B cell (primary cell): ENCODE data around the gene UBE3C. TPM values are rescaled to one million over a fixed set of nuclear protein-coding genes. Genes with fewer than 3 reads are reported as not detected.

Experiments
- ATAC-seq: fragments of 200-7000 bp; cut with Tn5 transposase; one replicate; pipeline ENCODE4 v1.10.0; 2021; ENCODE audit warnings: low read depth, mild to moderate bottlenecking, moderate number of reproducible peaks, moderate library complexity
- CTCF ChIA-PET: fragments of 350-600 bp; sonication (Branson Sonifier 250); formaldehyde crosslinking; loops from one replicate; lab custom pipeline; 2021; ENCODE audit warnings: antibody characterized with exemption, inconsistent platforms; lab: Charles Lee
- POLR2A ChIA-PET: fragments of 350-600 bp; sonication (Branson Sonifier 250); formaldehyde crosslinking; loops from one replicate; lab custom pipeline; 2021; ENCODE audit warnings: antibody characterized with exemption; lab: Charles Lee
- DNase-seq: peaks from one replicate; pipeline ENCODE4 v3.0.0; 2013
- H2AFZ ChIP-seq: 2 replicates; pipeline ENCODE4 v1.6.1; 2012; ENCODE audit warnings: mild to moderate bottlenecking, low read depth, low read length; ENCODE audit not compliant: insufficient read depth, poor library complexity, severe bottlenecking
- H3K27ac ChIP-seq, 2 donors: 1 replicate in 1 of 2; 2 replicates in 1 of 2; pipeline ENCODE4 v1.5.1; 2012 to 2013; ENCODE audit warnings: low read length in 2 of 2, mild to moderate bottlenecking in 2 of 2, moderate library complexity in 1 of 2
- H3K27me3 ChIP-seq, 4 experiments: fragments of 200-600 bp in 1 of 4; sonication (generic) in 1 of 4; replicated peaks in 1 of 4; 1 replicate in 2 of 4; 2 replicates in 2 of 4; pipeline versions ENCODE4 v1.6.1 to v1.7.0; 2013 to 2016; ENCODE audit warnings: low read length in 3 of 4, mild to moderate bottlenecking in 2 of 4, mixed read lengths in 1 of 4, moderate library complexity in 1 of 4; ENCODE audit not compliant: insufficient read depth in 4 of 4, control insufficient read depth in 3 of 4; ENCODE audit errors: control extremely low read depth in 1 of 4
- H3K36me3 ChIP-seq, 2 experiments: replicated peaks in 1 of 2; 1 replicate in 1 of 2; 2 replicates in 1 of 2; pipeline versions ENCODE4 v1.6.1 to v1.7.1; 2013; ENCODE audit warnings: low read length in 1 of 2; ENCODE audit not compliant: insufficient read depth in 2 of 2, control insufficient read depth in 1 of 2; ENCODE audit errors: control extremely low read depth in 1 of 2, extremely low read depth in 1 of 2
- H3K4me1 ChIP-seq, 2 donors: fragments of 200-600 bp in 1 of 2; sonication (generic) in 1 of 2; 1 replicate in 1 of 2; 2 replicates in 1 of 2; pipeline versions ENCODE4 v1.5.1 to v1.6.1; 2013 to 2017; ENCODE audit warnings: low read length in 2 of 2; ENCODE audit not compliant: control insufficient read depth in 2 of 2, insufficient read depth in 2 of 2
- H3K4me2 ChIP-seq: replicated peaks from 2 replicates; pipeline ENCODE3; 2012; ENCODE audit warnings: mild to moderate bottlenecking, low read depth, low read length; ENCODE audit not compliant: poor library complexity, severe bottlenecking
- H3K4me3 ChIP-seq, 5 experiments: fragments of 200-600 bp in 1 of 5; sonication (generic) in 1 of 5; 1 replicate in 3 of 5; 2 replicates in 2 of 5; pipeline versions ENCODE4 v1.5.1 to v1.7.0; 2011 to 2016; ENCODE audit warnings: low read length in 4 of 5, mild to moderate bottlenecking in 4 of 5, low read depth in 2 of 5, control low read depth in 1 of 5, moderate library complexity in 1 of 5; ENCODE audit not compliant: insufficient read depth in 1 of 5; ENCODE audit errors: control extremely low read depth in 1 of 5, extremely low read depth in 1 of 5
- H3K79me2 ChIP-seq: fragments of 200-600 bp; sonication (generic); one replicate; pipeline ENCODE4 v1.6.0; 2016; ENCODE audit warnings: low read length; ENCODE audit not compliant: control insufficient read depth, insufficient read depth
- H3K9ac ChIP-seq: fragments of 200-600 bp; sonication (generic); 2 replicates; pipeline ENCODE4 v1.6.1; 2017; ENCODE audit warnings: mild to moderate bottlenecking, low read length, moderate library complexity
- H3K9me3 ChIP-seq, 3 donors: one replicate each; pipeline versions ENCODE4 v1.6.1 to v1.7.1; 2013; ENCODE audit warnings: low read length in 2 of 3; ENCODE audit not compliant: control insufficient read depth in 2 of 3, insufficient read depth in 1 of 3; ENCODE audit errors: control extremely low read depth in 1 of 3
- H4K20me1 ChIP-seq: 2 replicates; pipeline ENCODE4 v1.6.0; 2012; ENCODE audit warnings: mild to moderate bottlenecking, low read length; ENCODE audit not compliant: insufficient read depth, control insufficient read depth, poor library complexity, severe bottlenecking
- H3K27ac Mint-ChIP-seq: one replicate; pipeline ENCODE4 v1.8.0; 2021; ENCODE audit warnings: mixed read lengths
- H3K27me3 Mint-ChIP-seq: one replicate; pipeline ENCODE4 v1.8.0; 2021; ENCODE audit warnings: mixed read lengths
- H3K4me1 Mint-ChIP-seq: one replicate; pipeline ENCODE4 v1.8.0; 2021; ENCODE audit warnings: mixed read lengths
- H3K4me3 Mint-ChIP-seq: one replicate; pipeline ENCODE4 v1.8.0; 2021; ENCODE audit warnings: mixed read lengths
- H3K9me3 Mint-ChIP-seq: one replicate; pipeline ENCODE4 v1.8.0; 2022; ENCODE audit warnings: mixed read lengths; ENCODE audit not compliant: insufficient read depth
- CTCF ChIP-seq: fragments of 200-600 bp; IDR thresholded peaks from one replicate; pipeline ENCODE4 v1.8.0; 2022; ENCODE audit warnings: antibody characterized with exemption, mild to moderate bottlenecking
- EZH2 ChIP-seq: IDR thresholded peaks from 2 replicates; pipeline ENCODE4 v1.6.1; 2012; ENCODE audit warnings: borderline replicate concordance, low read depth, mild to moderate bottlenecking, moderate library complexity, low read length; ENCODE audit not compliant: insufficient read depth, poor library complexity, severe bottlenecking
- WGBS: methylation state at CpG from one replicate; pipeline ENCODE4 v1.1.5; 2013; ENCODE audit warnings: missing lambda C conversion rate; ENCODE audit not compliant: insufficient coverage; 5-methylcytosine and 5-hydroxymethylcytosine counted together
- intact Hi-C: fragments of 100-400 bp; cut with micrococcal nuclease; formaldehyde crosslinking; loops from one replicate; pipeline ENCODE4 v1.10.0; 2022
- polyA plus RNA-seq: library from polyadenylated mRNA; depleted of rRNA; stranded (reverse); fragments of >200 nt; gene quantifications from 2 replicates; pipeline ENCODE4 v1.2.3, GENCODE V29; 2012
- total RNA-seq, 2 donors: library from RNA; stranded (reverse); fragments of 120-200 nt in 1 of 2; gene quantifications; 1 replicate in 1 of 2; 2 replicates in 1 of 2; pipeline versions ENCODE4 v1.2.3 to v1.2.4, GENCODE V29; 2013 to 2022

UBE3C gene
- total and polyA plus RNA-seq, 2 donors (not counting 1 experiment from before 2014, with no cell fraction given): 17.8 to 66.5 TPM

- DNase-seq (no peak), ATAC-seq (no peak)
- Histone ChIP-seq H3K9ac (no peak overlapping the region), H3K36me3 (no peaks in the 10 kb centered on the region), H4K20me1 (no peaks in the 10 kb centered on the region), H3K27ac (no peak overlapping the region), H3K4me2 (peak overlapping the region; percentile 76), H3K27me3 (peaks cover 0 to 35% (median 4%) of the 10 kb centered on the region in 4 experiments), H3K9me3 (peaks cover 0 to 16% (median 0%) of the 10 kb centered on the region in 3 donors), H3K4me1 (peaks cover 12 to 16% of the 10 kb centered on the region in 2 donors), H3K4me3 (no peak overlapping the region), H2AFZ (no peak overlapping the region), H3K79me2 (no peaks in the 10 kb centered on the region)
- Mint-ChIP-seq H3K27ac (no peak overlapping the region), H3K4me3 (no peak overlapping the region), H3K4me1 (peaks cover 2% of the 10 kb centered on the region), H3K27me3 (peaks cover 4% of the 10 kb centered on the region), H3K9me3 (no peaks in the 10 kb centered on the region)
- 94% methylated on average over 24 of the region's 24 CpGs for WGBS
- ChIA-PET POLR2A (no interaction called here), CTCF (no interaction called here)
- TF ChIP-seq EZH2 (no peak), CTCF (no peak)
- intact Hi-C loops: no loop called here
Observed at GRCh38 chr7:157280216-157280841, 141.6 kb downstream of the UBE3C start.

- ATAC-seq: no peak
- H3K4me1 ChIP-seq: peaks cover 12 to 16% of the 10 kb centered on the region in 2 donors
- no peak overlapping the region for H2AFZ ChIP-seq
- DNase-seq: no peak
- no peak overlapping the region for H3K27ac ChIP-seq
- Mint-ChIP-seq H3K4me1 (peaks cover 2% of the 10 kb centered on the region), H3K27ac (no peak overlapping the region), H3K27me3 (peaks cover 4% of the 10 kb centered on the region), H3K4me3 (no peak overlapping the region), H3K9me3 (no peaks in the 10 kb centered on the region)
- H4K20me1 ChIP-seq: no peaks in the 10 kb centered on the region
- ChIA-PET POLR2A (interaction anchor here (0.5 kb wide), 1 partner anchor 20 kb away, joined by 3 read pairs; no protein-coding TSS in a partner anchor), CTCF (no interaction called here)
- intact Hi-C loops: no loop called here
- no peaks in the 10 kb centered on the region for H3K36me3 ChIP-seq
- WGBS: 95% methylated on average over 19 of the region's 24 CpGs
- no peak overlapping the region for H3K4me3 ChIP-seq
- TF ChIP-seq CTCF: no peak
- TF ChIP-seq EZH2: no peak
- H3K27me3 ChIP-seq: peaks cover 0 to 35% (median 4%) of the 10 kb centered on the region in 4 experiments
- peaks cover 0 to 20% (median 0%) of the 10 kb centered on the region in 3 donors for H3K9me3 ChIP-seq
- H3K79me2 ChIP-seq: no peaks in the 10 kb centered on the region
- H3K9ac ChIP-seq: no peak overlapping the region
- H3K4me2 ChIP-seq: no peak overlapping the region
Observed at GRCh38 chr7:157281221-157281998, 142.7 kb downstream of the UBE3C start.
